ENCODE data around the gene YTHDF1. TPM values are rescaled to one million over a fixed set of nuclear protein-coding genes. Genes with fewer than 3 reads are reported as not detected.

The YTHDF1 gene
- total RNA-seq, 4 donors from 2014 or later = 20.9 to 24.3 (median 21.8) TPM

DNA sequence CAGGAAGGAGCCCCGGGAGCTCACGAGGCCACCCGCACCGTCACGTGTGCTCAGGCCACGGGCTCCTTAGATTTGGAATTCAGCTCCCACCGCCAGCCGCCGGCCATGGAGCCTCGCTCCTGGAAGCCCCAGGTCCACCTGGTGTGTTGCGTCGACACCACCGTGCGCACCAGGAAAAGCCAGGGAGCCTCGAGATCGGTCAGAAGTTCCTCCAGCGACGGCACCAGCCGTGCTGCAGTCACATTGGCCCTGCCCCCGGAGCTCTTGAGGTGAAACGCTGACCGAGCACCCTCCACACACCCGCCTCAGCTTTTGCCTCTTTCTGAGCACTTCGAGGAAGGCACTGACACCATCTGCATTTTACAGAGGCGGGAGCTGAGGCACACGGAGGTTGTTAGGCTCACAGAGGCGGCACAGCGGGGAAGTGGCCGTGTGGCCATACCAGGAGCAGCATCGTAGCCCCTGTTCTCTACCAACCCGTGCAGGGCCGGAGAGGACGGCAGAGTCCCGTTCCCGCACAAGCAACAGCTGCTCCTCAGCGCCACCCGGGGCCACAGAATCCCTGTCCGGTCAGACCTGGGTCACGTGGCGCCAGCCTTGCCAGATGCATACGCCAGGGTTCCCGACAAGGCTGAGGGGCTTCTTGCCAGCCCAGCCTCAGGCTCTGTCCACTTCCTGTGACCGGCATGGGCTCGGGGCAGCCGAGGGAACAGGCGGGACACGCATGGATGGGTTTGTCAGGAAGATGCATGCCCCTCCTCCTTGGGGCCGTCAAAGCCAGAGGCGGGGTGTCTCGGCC lies 30.8 kb upstream of the YTHDF1 start:
- TF ChIP-seq, protein P1, sequence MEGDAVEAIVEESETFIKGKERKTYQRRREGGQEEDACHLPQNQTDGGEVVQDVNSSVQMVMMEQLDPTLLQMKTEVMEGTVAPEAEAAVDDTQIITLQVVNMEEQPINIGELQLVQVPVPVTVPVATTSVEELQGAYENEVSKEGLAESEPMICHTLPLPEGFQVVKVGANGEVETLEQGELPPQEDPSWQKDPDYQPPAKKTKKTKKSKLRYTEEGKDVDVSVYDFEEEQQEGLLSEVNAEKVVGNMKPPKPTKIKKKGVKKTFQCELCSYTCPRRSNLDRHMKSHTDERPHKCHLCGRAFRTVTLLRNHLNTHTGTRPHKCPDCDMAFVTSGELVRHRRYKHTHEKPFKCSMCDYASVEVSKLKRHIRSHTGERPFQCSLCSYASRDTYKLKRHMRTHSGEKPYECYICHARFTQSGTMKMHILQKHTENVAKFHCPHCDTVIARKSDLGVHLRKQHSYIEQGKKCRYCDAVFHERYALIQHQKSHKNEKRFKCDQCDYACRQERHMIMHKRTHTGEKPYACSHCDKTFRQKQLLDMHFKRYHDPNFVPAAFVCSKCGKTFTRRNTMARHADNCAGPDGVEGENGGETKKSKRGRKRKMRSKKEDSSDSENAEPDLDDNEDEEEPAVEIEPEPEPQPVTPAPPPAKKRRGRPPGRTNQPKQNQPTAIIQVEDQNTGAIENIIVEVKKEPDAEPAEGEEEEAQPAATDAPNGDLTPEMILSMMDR (IDR thresholded peaks at IDR 0.05; ENCODE audit: low read depth) = no peak

DNA sequence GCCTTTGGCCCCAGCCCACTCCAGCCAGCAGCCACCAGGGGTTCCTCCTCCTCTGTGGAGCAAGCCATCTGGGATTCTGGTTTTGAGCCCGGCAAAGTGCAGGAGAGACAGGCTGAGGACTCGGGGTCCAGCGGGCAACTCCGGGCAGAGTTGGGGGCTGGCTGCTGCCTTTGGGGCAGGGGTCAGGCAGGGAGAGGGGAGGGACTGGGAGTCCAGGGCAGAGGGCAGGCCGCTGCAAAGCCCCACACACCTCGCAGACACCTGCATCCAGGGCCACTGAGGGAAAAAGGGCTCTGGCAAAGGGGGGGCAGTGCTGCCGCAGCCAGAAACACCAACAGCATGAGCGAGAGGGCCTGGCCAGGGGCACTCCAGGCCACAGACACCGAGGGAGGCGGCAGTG lies 28.5 kb upstream of the YTHDF1 start:
- TF ChIP-seq, protein P1 (IDR thresholded peaks at IDR 0.05; ENCODE audit: low read depth) = no peak

DNA sequence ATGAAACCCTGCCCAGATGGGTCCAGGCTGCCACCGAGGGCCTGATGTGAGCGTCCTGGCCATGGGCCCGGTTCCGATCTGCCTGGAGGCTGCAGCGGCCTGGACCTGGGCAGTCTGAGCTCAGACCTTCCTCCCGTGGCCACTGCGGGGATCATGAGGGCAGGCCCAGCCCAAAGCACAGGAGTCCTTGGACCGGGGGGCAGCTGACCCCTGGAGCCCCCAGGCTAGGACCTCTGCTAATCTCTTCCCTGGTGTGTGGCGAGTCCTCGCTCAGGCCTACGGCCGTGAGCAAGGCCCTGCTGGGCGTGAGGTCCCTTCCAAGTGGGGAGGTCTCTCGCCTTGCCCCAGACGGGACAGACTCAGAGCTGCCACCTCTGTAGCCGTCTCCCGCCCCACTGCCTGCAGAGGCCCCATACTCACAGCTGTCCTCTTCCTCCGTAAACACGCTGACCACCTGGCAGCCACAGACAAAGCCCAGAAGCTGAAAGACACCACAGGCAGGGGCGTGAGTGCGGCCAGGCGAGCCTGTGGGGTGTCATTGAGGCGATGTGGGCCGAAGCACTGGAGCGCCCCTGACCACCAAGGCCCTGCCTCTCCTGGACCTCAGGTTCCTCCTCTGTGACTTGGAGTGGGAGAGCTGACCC lies 27.8 kb upstream of the YTHDF1 start:
- TF ChIP-seq, protein P1 (IDR thresholded peaks at IDR 0.05; ENCODE audit: low read depth) = no peak

DNA sequence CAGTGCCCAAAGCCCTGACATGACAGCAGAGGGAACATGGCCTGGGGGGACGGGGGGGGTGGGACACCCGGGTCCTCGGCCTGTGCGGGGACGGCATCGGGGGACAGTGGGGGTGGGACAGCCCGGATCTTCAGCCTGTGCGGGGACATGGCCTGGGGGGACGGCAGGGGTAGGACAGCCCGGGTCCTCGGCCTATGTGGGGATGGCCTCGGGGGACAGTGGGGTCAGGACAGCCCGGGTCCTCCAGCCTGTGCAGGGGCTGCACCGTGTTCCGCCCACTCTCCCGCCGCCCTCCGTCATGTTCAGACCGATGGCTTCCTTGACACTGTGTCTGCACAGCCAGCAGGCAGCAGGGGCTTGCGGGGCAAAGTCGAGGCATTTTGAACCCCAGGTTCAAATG lies 26.8 kb upstream of the YTHDF1 start:
- TF ChIP-seq, protein P1 (IDR thresholded peaks at IDR 0.05; ENCODE audit: low read depth) = no peak

DNA sequence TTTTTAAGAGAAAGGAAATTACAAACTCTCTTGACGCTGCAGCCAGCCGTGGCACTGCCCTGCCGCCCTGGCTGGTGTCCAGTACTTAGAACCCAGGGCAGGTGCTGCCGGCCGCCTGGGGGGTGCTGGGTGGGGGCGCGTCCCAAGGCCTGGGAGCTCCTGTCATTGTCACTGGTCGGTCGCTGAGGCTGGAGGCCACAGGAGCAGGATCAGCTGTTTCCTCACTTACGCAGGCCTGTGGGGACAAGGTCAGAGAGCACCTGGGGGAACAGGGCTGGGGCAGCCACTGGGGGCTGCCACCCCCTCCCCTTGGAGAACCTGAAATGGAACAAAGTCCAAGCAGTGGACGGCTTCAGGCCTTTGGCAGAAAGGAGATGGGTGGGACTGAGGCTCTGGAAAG lies 25.3 kb upstream of the YTHDF1 start:
- TF ChIP-seq, protein P1 (IDR thresholded peaks at IDR 0.05; ENCODE audit: low read depth) = no peak

DNA sequence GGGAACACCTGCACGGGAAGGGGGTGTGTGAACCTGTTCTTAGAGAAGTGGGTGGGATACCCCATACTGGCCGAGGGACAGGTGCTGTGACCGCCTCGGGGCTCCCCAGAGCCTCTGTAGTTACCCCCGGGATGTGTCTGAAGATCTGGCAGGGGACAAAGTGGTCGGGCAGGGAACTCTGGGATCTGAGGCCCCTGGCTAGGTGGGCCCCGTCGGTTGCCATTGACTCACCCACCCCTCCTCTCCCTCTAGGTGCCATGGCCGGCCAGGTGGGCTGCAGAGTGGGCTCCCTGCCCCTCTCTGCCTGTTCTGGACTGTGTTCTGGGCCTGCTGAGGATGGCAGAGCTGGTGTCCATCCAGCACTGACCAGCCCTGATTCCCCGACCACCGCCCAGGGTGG lies 24.1 kb upstream of the YTHDF1 start:
- TF ChIP-seq, protein P1 (IDR thresholded peaks at IDR 0.05; ENCODE audit: low read depth) = no peak

DNA sequence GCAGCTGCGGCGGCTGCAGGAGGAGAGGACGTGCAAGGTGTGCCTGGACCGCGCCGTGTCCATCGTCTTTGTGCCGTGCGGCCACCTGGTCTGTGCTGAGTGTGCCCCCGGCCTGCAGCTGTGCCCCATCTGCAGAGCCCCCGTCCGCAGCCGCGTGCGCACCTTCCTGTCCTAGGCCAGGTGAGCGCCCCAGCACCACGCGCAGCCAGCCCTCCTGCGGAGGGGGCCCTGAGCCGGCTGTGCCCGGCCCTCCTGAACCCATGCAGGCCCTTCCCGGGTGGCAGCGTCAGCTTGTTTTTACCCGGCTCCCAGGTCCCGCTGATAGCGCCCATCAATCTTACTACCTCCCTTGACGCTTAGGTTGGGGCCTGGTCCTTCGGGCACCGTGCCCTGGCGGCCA lies 23.5 kb upstream of the YTHDF1 start:
- TF ChIP-seq, protein P1 (IDR thresholded peaks at IDR 0.05; ENCODE audit: low read depth) = no peak

Measured in subcutaneous adipose tissue (tissue), 4 donors.